ENCODE results near the gene SUMO3.

- no peak for TF ChIP-seq CTCF (IDR thresholded peaks at IDR 0.05)
- no peak for TF ChIP-seq POLR2AphosphoS5 (IDR thresholded peaks at IDR 0.05; ENCODE audit: low read depth, low read length)
- no peak for TF ChIP-seq EP300 (IDR thresholded peaks at IDR 0.05; ENCODE audit: borderline replicate concordance in 1 of 2, low read depth in 1 of 2, low read length in 1 of 2)
- TF ChIP-seq NFIC (IDR thresholded peaks at IDR 0.05; ENCODE audit: borderline replicate concordance): no peak
- TF ChIP-seq RAD21 (IDR thresholded peaks at IDR 0.05; ENCODE audit: low read length): no peak
- no peak for TF ChIP-seq YY1 (IDR thresholded peaks at IDR 0.05; ENCODE audit: low read depth)
- TF ChIP-seq PBX3 (IDR thresholded peaks at IDR 0.05): no peak
- TF ChIP-seq FOXM1 (IDR thresholded peaks at IDR 0.05; ENCODE audit: low read depth): no peak
- TF ChIP-seq MAX (IDR thresholded peaks at IDR 0.05; ENCODE audit: low read depth): no peak
- no peak for TF ChIP-seq ZBTB33 (IDR thresholded peaks at IDR 0.05; ENCODE audit: borderline replicate concordance, low read depth)
- no peak for TF ChIP-seq FOSL2 (IDR thresholded peaks at IDR 0.05; ENCODE audit: borderline replicate concordance, low read depth)
- no peak for TF ChIP-seq TAF1 (IDR thresholded peaks at IDR 0.05; ENCODE audit: borderline replicate concordance, low read depth, low read length)
Measured at GRCh38 chr21:44783020-44783696, 34.7 kb downstream of the SUMO3 start.

Measured in SK-N-SH (cell line).